Measurements from ENCODE around the gene SAFB.

SAFB gene

GRCh38 chr19:5694167-5694955 lies 71.5 kb downstream of the SAFB start:
- no peak for DNase-seq (ENCODE audit: low read depth)
- no peak for TF ChIP-seq CTCF (IDR thresholded peaks at IDR 0.05; ENCODE audit: low read length, missing control alignments)
- no peak overlapping the region for H3K4me3 ChIP-seq (replicated peaks; ENCODE audit: low read depth, low read length)

- no peak for DNase-seq (ENCODE audit: low read depth)
- no peak overlapping the region for H3K4me3 ChIP-seq (replicated peaks; ENCODE audit: low read depth, low read length)
- TF ChIP-seq CTCF (IDR thresholded peaks at IDR 0.05; ENCODE audit: low read length, missing control alignments) = no peak
Observed at GRCh38 chr19:5694956-5695648, 72.2 kb downstream of the SAFB start.

GRCh38 chr19:5695649-5696195 lies 72.8 kb downstream of the SAFB start:
- DNase-seq (ENCODE audit: low read depth) = no peak
- no peak overlapping the region for H3K4me3 ChIP-seq (replicated peaks; ENCODE audit: low read depth, low read length)
- no peak for TF ChIP-seq CTCF (IDR thresholded peaks at IDR 0.05; ENCODE audit: low read length, missing control alignments)

- TF ChIP-seq CTCF (IDR thresholded peaks at IDR 0.05; ENCODE audit: low read length, missing control alignments) = no peak
- H3K4me3 ChIP-seq (replicated peaks; ENCODE audit: low read depth, low read length) = no peak overlapping the region
- DNase-seq (ENCODE audit: low read depth) = no peak
Observed at GRCh38 chr19:5696196-5697021, 73.5 kb downstream of the SAFB start.

- no peak overlapping the region for H3K4me3 ChIP-seq (replicated peaks; ENCODE audit: low read depth, low read length)
- no peak for TF ChIP-seq CTCF (IDR thresholded peaks at IDR 0.05; ENCODE audit: low read length, missing control alignments)
- no peak for DNase-seq (ENCODE audit: low read depth)
Observed at GRCh38 chr19:5697022-5697889, 74.4 kb downstream of the SAFB start.

All from fibroblast of pulmonary artery (primary cell).